HEK293 (cell line): ENCODE measurements around the gene PTPRN.
A peak's percentile ranks its signal among the peaks of the same experiment; 100 is the strongest.

Experiments used
- CTCF ChIA-PET: fragments of 350-600 bp; formaldehyde crosslinking; extraction: SDS; loops from one replicate; lab custom pipeline; 2021; ENCODE audit warnings: antibody characterized with exemption; lab: Yijun Ruan, JAX
- POLR2A ChIA-PET: fragments of 300-600 bp; formaldehyde crosslinking; extraction: SDS; loops from one replicate; lab custom pipeline; 2020; ENCODE audit warnings: antibody characterized with exemption, inconsistent platforms; lab: Yijun Ruan, JAX
- H3K27ac ChIP-seq: fragments of 200-500 bp; sonication (Bioruptor generic); 2 replicates; pipeline ENCODE4 v1.5.1; 2014; ENCODE audit warnings: low read depth, low read length, control low read depth, inconsistent platforms; ENCODE audit errors: extremely low read depth
- H3K36me3 ChIP-seq, 2 experiments: fragments of 200-500 bp in 1 of 2; sonication (Bioruptor generic) in 1 of 2; 1 replicate in 1 of 2; 2 replicates in 1 of 2; pipeline ENCODE4 v1.5.1; 2014 to 2017; ENCODE audit warnings: inconsistent platforms in 2 of 2, low read length in 2 of 2; ENCODE audit not compliant: control insufficient read depth in 2 of 2, insufficient read depth in 1 of 2
- H3K4me1 ChIP-seq: fragments of 200-500 bp; sonication (Bioruptor generic); 2 replicates; pipeline ENCODE4 v1.5.1; 2014; ENCODE audit warnings: mild to moderate bottlenecking, low read length, inconsistent platforms; ENCODE audit not compliant: control insufficient read depth, insufficient read depth
- H3K4me3 ChIP-seq: 2 replicates; pipeline ENCODE4 v1.5.1; 2011; ENCODE audit warnings: low read depth, mild to moderate bottlenecking, control low read depth, low read length, moderate library complexity
- H3K9me3 ChIP-seq: fragments of 200-500 bp; sonication (Bioruptor generic); 2 replicates; pipeline ENCODE4 v1.5.1; 2014; ENCODE audit warnings: low read depth, low read length, inconsistent platforms; ENCODE audit not compliant: control insufficient read depth, insufficient read depth
- CTCF ChIP-seq: fragments of 450-650 bp; formaldehyde crosslinking; IDR thresholded peaks from 2 replicates; pipeline ENCODE4 v1.5.1; 2016; ENCODE audit warnings: missing biosample characterization, missing genetic modification characterization
- GLI2 ChIP-seq: fragments of 450-650 bp; formaldehyde crosslinking; IDR thresholded peaks from 2 replicates; pipeline ENCODE4; 2017; ENCODE audit warnings: missing biosample characterization, missing genetic modification characterization, low read depth, borderline replicate concordance
- KLF1 ChIP-seq: fragments of 450-650 bp; formaldehyde crosslinking; IDR thresholded peaks from 2 replicates; pipeline ENCODE4 v1.5.1; 2016; ENCODE audit warnings: missing biosample characterization, missing genetic modification characterization
- KLF8 ChIP-seq: fragments of 450-650 bp; formaldehyde crosslinking; IDR thresholded peaks from 2 replicates; pipeline ENCODE4 v1.5.1; 2016; ENCODE audit warnings: missing biosample characterization, missing genetic modification characterization
- MEIS1 ChIP-seq: sonication (generic); formaldehyde crosslinking; IDR thresholded peaks from 2 replicates; pipeline ENCODE4 v1.8.1; 2022; ENCODE audit warnings: missing genetic modification reagents, mild to moderate bottlenecking, borderline replicate concordance
- MYNN ChIP-seq: fragments of 450-650 bp; formaldehyde crosslinking; IDR thresholded peaks from 2 replicates; pipeline ENCODE4 v1.5.1; 2016; ENCODE audit warnings: missing biosample characterization, missing genetic modification characterization, borderline replicate concordance
- SETDB1 ChIP-seq: IDR thresholded peaks from one replicate; pipeline ENCODE4 v1.6.1; 2017; ENCODE audit warnings: mild to moderate bottlenecking, low read length, moderate library complexity, mixed read lengths; ENCODE audit not compliant: insufficient read length
- ZBTB21 ChIP-seq: fragments of 450-650 bp; formaldehyde crosslinking; IDR thresholded peaks from 2 replicates; pipeline ENCODE4 v1.5.1; 2017; ENCODE audit warnings: missing biosample characterization, missing genetic modification characterization
- ZBTB26 ChIP-seq: fragments of 450-650 bp; formaldehyde crosslinking; optimal IDR thresholded peaks from 2 replicates; pipeline ENCODE3; 2016; ENCODE audit warnings: missing biosample characterization, mild to moderate bottlenecking, missing genetic modification characterization
- ZEB2 ChIP-seq: fragments of 450-650 bp; formaldehyde crosslinking; IDR thresholded peaks from 2 replicates; pipeline ENCODE4 v1.5.1; 2016; ENCODE audit warnings: missing biosample characterization, missing genetic modification characterization
- ZFP69B ChIP-seq: fragments of 450-650 bp; formaldehyde crosslinking; IDR thresholded peaks from 2 replicates; pipeline ENCODE4 v1.5.1; 2016; ENCODE audit warnings: missing biosample characterization, missing genetic modification characterization
- ZNF157 ChIP-seq: fragments of 450-650 bp; formaldehyde crosslinking; IDR thresholded peaks from 2 replicates; pipeline ENCODE4 v1.5.1; 2016; ENCODE audit warnings: missing biosample characterization, missing genetic modification characterization
- ZNF16 ChIP-seq: fragments of 450-650 bp; formaldehyde crosslinking; IDR thresholded peaks from 2 replicates; pipeline ENCODE4 v1.5.1; 2016; ENCODE audit warnings: low read depth, missing biosample characterization, missing genetic modification characterization
- ZNF2 ChIP-seq: fragments of 450-650 bp; formaldehyde crosslinking; IDR thresholded peaks from 2 replicates; pipeline ENCODE4 v1.5.1; 2016; ENCODE audit warnings: missing biosample characterization, missing genetic modification characterization
- ZNF394 ChIP-seq: fragments of 450-650 bp; formaldehyde crosslinking; IDR thresholded peaks from 2 replicates; pipeline ENCODE4 v1.5.1; 2016; ENCODE audit warnings: missing biosample characterization, missing genetic modification characterization, mild to moderate bottlenecking, moderate library complexity, borderline replicate concordance
- ZNF398 ChIP-seq: fragments of 450-650 bp; formaldehyde crosslinking; IDR thresholded peaks from 2 replicates; pipeline ENCODE4 v1.5.1; 2017; ENCODE audit warnings: missing biosample characterization, missing genetic modification characterization
- ZNF513 ChIP-seq: fragments of 450-650 bp; IDR thresholded peaks from 2 replicates; pipeline ENCODE4 v1.5.1; 2018; ENCODE audit warnings: missing biosample characterization, missing genetic modification characterization
- ZNF571 ChIP-seq: fragments of 450-650 bp; formaldehyde crosslinking; IDR thresholded peaks from 2 replicates; pipeline ENCODE4 v1.5.0; 2017; ENCODE audit warnings: missing biosample characterization, missing genetic modification characterization
- ZNF639 ChIP-seq: fragments of 450-650 bp; formaldehyde crosslinking; IDR thresholded peaks from 2 replicates; pipeline ENCODE4 v1.5.1; 2016; ENCODE audit warnings: missing biosample characterization, missing genetic modification characterization
- ZNF664 ChIP-seq: fragments of 450-650 bp; formaldehyde crosslinking; IDR thresholded peaks from 2 replicates; pipeline ENCODE4 v1.5.1; 2016; ENCODE audit warnings: missing biosample characterization, missing genetic modification characterization
- ZNF791 ChIP-seq: fragments of 450-650 bp; formaldehyde crosslinking; IDR thresholded peaks from 2 replicates; pipeline ENCODE4 v1.5.1; 2016; ENCODE audit warnings: missing biosample characterization, missing genetic modification characterization
- ZSCAN23 ChIP-seq: fragments of 450-650 bp; formaldehyde crosslinking; IDR thresholded peaks from 2 replicates; pipeline ENCODE4 v1.5.1; 2016; ENCODE audit warnings: missing biosample characterization, missing genetic modification characterization
- ZSCAN4 ChIP-seq: fragments of 450-650 bp; formaldehyde crosslinking; IDR thresholded peaks from 2 replicates; pipeline ENCODE4 v1.5.1; 2017; ENCODE audit warnings: missing biosample characterization, missing genetic modification characterization

PTPRN gene

GRCh38 chr2:219250049-219250781 lies 59.0 kb downstream of the PTPRN start (continued):
- TF ChIP-seq ZNF398 (no peak), KLF1 (tag by site-specific recombination) (no peak)

- Histone ChIP-seq H3K4me1 (peaks cover 10% of the 10 kb centered on the region), H3K36me3 (peaks cover 0 to 34% of the 10 kb centered on the region in 2 experiments; a peak in 1 of 3 replicates), H3K9me3 (no peaks in the 10 kb centered on the region), H3K4me3 (no peak overlapping the region), H3K27ac (no peak overlapping the region; the same call in 1 of the 2 replicates)
- ChIA-PET POLR2A (interaction anchor here (0.8 to 3.3 kb wide), 12 partner anchors 9 to 73 kb away, joined by 3 to 17 read pairs (median 4); partner anchors contain the start of genes ANKZF1, ATG9A, CNPPD1 and DNAJB2), CTCF (interaction anchor here (0.6 to 6.2 kb wide), 4 partner anchors 27 to 180 kb away, joined by 3 to 83 read pairs (median 21); partner anchors contain the start of gene DNAJB2)
- TF ChIP-seq ZNF664 (tag by site-specific recombination) = no peak
- TF ChIP-seq ZSCAN23 = no peak
- TF ChIP-seq ZNF791 (tag by site-specific recombination) = no peak
- TF ChIP-seq ZNF513 (tag by site-specific recombination) = no peak
- TF ChIP-seq ZFP69B = no peak
- TF ChIP-seq MYNN (tag by site-specific recombination) = no peak
- no peak for TF ChIP-seq ZSCAN4
- peak; percentile 34; the same call in 1 of the 2 replicates for TF ChIP-seq ZEB2 (tag by site-specific recombination)
- TF ChIP-seq ZNF394 (tag by site-specific recombination) = no peak
- no peak for TF ChIP-seq ZBTB26
- TF ChIP-seq SETDB1 = no peak
- no peak for TF ChIP-seq CTCF
- no peak for TF ChIP-seq ZNF639 (tag by site-specific recombination)
- peak; percentile 88 for TF ChIP-seq ZBTB21
- no peak for TF ChIP-seq GLI2 (tag by site-specific recombination)
- no peak for TF ChIP-seq KLF8 (tag by site-specific recombination)
- TF ChIP-seq MEIS1 = no peak
- no peak for TF ChIP-seq ZNF571 (tag by site-specific recombination)
- TF ChIP-seq ZNF157 = no peak
- TF ChIP-seq ZNF2 (tag by site-specific recombination) = 0 out of 2 replicates have a peak, but pooled peaks have one; percentile 42
- TF ChIP-seq ZNF16 (tag by site-specific recombination) = no peak
These were observed 59.8 kb downstream of the PTPRN start for GRCh38 chr2:219249203-219249980.
